K562 (cell line): ENCODE results near the gene PMVK. TPM values are rescaled to one million over a fixed set of nuclear protein-coding genes. Genes with fewer than 3 reads are reported as not detected.
A peak's percentile ranks its signal among the peaks of the same experiment; 100 is the strongest.

Experiments
- GABPB2 ChIP-seq: fragments of 250-450 bp; sonication (Bioruptor Pico); conservative IDR thresholded peaks from 2 replicates; pipeline ENCODE4 v1.5.1; 2021; ENCODE audit warnings: mild to moderate bottlenecking
- HOXB6 ChIP-seq: fragments of 250-450 bp; sonication (Bioruptor Pico); IDR thresholded peaks from 2 replicates; pipeline ENCODE4 v1.5.1; 2022; ENCODE audit warnings: mild to moderate bottlenecking, borderline replicate concordance
- KDM2B ChIP-seq: fragments of 250-450 bp; sonication (Bioruptor Pico); IDR thresholded peaks from 2 replicates; pipeline ENCODE4 v1.8.0; 2021; ENCODE audit warnings: mild to moderate bottlenecking, moderate library complexity
- KDM5B ChIP-seq: fragments of 200-600 bp; sonication (generic); IDR thresholded peaks from 2 replicates; pipeline ENCODE4 v1.6.1; 2012; ENCODE audit warnings: low read depth, mild to moderate bottlenecking, moderate library complexity, low read length, control low read depth, inconsistent platforms; ENCODE audit not compliant: insufficient replicate concordance
- KLF10 ChIP-seq: fragments of 250-450 bp; sonication (Bioruptor Pico); IDR thresholded peaks from 2 replicates; pipeline ENCODE4 v1.6.1; 2021; ENCODE audit warnings: matching md5 sums
- PHB ChIP-seq: fragments of 250-450 bp; sonication (Bioruptor Pico); IDR thresholded peaks from 2 replicates; pipeline ENCODE4 v1.5.0; 2021
- POLR2AphosphoS2 ChIP-seq: IDR thresholded peaks from 2 replicates; pipeline ENCODE4 v1.6.1; 2012; ENCODE audit warnings: low read length, improper control_type of control experiment
- RBFOX2 ChIP-seq: fragments of 200-400 bp; formaldehyde crosslinking; IDR thresholded peaks from 2 replicates; pipeline ENCODE4 v1.6.1; 2017; ENCODE audit warnings: low read depth, mild to moderate bottlenecking, low read length, moderate library complexity
- SAFB ChIP-seq: fragments of 200-400 bp; formaldehyde crosslinking; IDR thresholded peaks from 2 replicates; pipeline ENCODE4 v1.6.1; 2017; ENCODE audit warnings: low read depth, low read length, borderline replicate concordance
- SETDB1 ChIP-seq: IDR thresholded peaks from one replicate; pipeline ENCODE4 v1.6.1; 2012; ENCODE audit warnings: low read length, control low read depth, inconsistent platforms
- SIN3A ChIP-seq, 2 experiments: fragments of 150-350 bp in 1 of 2; IDR thresholded peaks; 2 replicates each; pipeline ENCODE4 v1.6.1; 2011 to 2016; ENCODE audit warnings: borderline replicate concordance in 2 of 2, low read depth in 2 of 2, low read length in 2 of 2, mild to moderate bottlenecking in 2 of 2, moderate library complexity in 2 of 2; ENCODE audit not compliant: control insufficient read depth in 1 of 2
- SMC3 ChIP-seq: conservative IDR thresholded peaks from 2 replicates; pipeline ENCODE4 v1.6.1; 2011; ENCODE audit warnings: low read depth, low read length, improper control_type of control experiment; ENCODE audit not compliant: insufficient read depth
- SNIP1 ChIP-seq: fragments of 450-650 bp; IDR thresholded peaks from 2 replicates; pipeline ENCODE4 v1.7.1; 2017; ENCODE audit warnings: low read depth, mild to moderate bottlenecking
- TBP ChIP-seq: optimal IDR thresholded peaks from 2 replicates; pipeline ENCODE3; 2011; ENCODE audit warnings: low read depth, low read length, improper control_type of control experiment
- polyA plus RNA-seq, 8 experiments: library from polyadenylated mRNA; depleted of rRNA in 4 of 8; stranded (reverse) in 5 of 8; unstranded in 3 of 8; fragments of >200 nt; fragmentation: Nextera tagmentation in 2 of 8; fragmentation: Illumina TruSeq in 1 of 8; extraction: Ambion mirVana in 2 of 8; extraction: Trizol in 1 of 8; gene quantifications; 2 replicates each; pipeline versions ENCODE4 v1.2.1 to v1.2.3, GENCODE V29; 2011 to 2014; ENCODE audit warnings: inconsistent platforms in 1 of 8, missing spikeins in 1 of 8
- total RNA-seq, 7 experiments: library from RNA; depleted of rRNA in 6 of 7; stranded (reverse); fragments of >200 nt in 6 of 7; fragmentation: Illumina TruSeq in 2 of 7; extraction: Trizol in 2 of 7; gene quantifications; 2 replicates each; pipeline versions ENCODE4 v1.2.1 to v1.2.3, GENCODE V29; 2011 to 2021; ENCODE audit warnings: low replicate concordance in 1 of 7
- TF ChIP-seq, protein P1 (sequence below): fragments of 200-800 bp; sonication (Bioruptor generic); IDR thresholded peaks from 2 replicates; pipeline ENCODE4 v1.6.1; 2017; ENCODE audit warnings: missing genetic modification characterization, missing compliant biosample characterization
- TF ChIP-seq, protein P2 (sequence below): fragments of 200-800 bp; sonication (Bioruptor generic); IDR thresholded peaks from 2 replicates; pipeline ENCODE4 v1.6.1; 2017; ENCODE audit warnings: missing genetic modification characterization, missing compliant biosample characterization
- TF ChIP-seq, protein P3 (sequence below): fragments of 250-450 bp; sonication (Bioruptor Pico); IDR thresholded peaks from 2 replicates; pipeline ENCODE4 v1.5.0; 2021
- TF ChIP-seq, protein P4 (sequence below), 2 experiments: IDR thresholded peaks in 1 of 2; conservative IDR thresholded peaks in 1 of 2; 2 replicates each; pipeline ENCODE4 v1.6.1; 2016; ENCODE audit warnings: low read depth in 2 of 2, mild to moderate bottlenecking in 1 of 2, missing compliant biosample characterization in 1 of 2, missing genetic modification characterization in 1 of 2, moderate library complexity in 1 of 2

The PMVK gene
- total and polyA plus RNA-seq, 9 of the 15 experiments (the other 6 are each of a cell fraction or from before 2014, with no cell fraction given): 1.1 to 15.3 (median 6.3) TPM

DNA sequence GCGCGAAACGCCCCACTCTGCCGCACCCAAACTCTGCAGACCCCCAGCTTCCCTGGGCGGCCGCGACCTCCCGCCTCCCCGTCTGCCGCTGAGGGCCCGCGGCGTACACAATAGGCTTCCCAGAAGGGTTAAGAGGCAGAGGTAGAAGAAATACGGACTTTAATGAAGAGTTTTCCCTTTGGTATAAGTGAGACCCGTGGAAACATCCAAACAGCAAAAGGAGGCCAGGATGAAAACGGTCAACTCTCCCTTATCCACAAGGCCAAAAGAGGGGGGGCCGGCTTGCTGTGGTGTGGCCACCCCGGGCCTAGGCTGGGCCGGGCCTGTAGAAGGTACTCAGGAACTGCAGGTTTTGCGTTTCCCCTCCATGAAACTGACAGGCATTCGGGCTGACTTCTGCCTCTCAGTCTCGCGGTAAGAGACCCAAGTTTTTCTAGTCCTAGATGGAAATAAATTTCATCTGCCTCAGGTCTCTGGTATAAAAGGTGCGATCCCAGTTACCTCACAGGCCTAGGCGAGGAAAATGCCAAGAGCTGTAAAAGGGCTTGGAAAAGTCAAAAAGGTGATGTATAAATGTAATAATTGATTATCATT, 25.7 kb upstream of the PMVK start (continued):
- TF ChIP-seq, protein P1, sequence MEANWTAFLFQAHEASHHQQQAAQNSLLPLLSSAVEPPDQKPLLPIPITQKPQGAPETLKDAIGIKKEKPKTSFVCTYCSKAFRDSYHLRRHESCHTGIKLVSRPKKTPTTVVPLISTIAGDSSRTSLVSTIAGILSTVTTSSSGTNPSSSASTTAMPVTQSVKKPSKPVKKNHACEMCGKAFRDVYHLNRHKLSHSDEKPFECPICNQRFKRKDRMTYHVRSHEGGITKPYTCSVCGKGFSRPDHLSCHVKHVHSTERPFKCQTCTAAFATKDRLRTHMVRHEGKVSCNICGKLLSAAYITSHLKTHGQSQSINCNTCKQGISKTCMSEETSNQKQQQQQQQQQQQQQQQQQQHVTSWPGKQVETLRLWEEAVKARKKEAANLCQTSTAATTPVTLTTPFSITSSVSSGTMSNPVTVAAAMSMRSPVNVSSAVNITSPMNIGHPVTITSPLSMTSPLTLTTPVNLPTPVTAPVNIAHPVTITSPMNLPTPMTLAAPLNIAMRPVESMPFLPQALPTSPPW (CRISPR knock-in tag): peak; percentile 83
- TF ChIP-seq, protein P2, sequence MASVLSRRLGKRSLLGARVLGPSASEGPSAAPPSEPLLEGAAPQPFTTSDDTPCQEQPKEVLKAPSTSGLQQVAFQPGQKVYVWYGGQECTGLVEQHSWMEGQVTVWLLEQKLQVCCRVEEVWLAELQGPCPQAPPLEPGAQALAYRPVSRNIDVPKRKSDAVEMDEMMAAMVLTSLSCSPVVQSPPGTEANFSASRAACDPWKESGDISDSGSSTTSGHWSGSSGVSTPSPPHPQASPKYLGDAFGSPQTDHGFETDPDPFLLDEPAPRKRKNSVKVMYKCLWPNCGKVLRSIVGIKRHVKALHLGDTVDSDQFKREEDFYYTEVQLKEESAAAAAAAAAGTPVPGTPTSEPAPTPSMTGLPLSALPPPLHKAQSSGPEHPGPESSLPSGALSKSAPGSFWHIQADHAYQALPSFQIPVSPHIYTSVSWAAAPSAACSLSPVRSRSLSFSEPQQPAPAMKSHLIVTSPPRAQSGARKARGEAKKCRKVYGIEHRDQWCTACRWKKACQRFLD: no peak
- TF ChIP-seq, protein P3, sequence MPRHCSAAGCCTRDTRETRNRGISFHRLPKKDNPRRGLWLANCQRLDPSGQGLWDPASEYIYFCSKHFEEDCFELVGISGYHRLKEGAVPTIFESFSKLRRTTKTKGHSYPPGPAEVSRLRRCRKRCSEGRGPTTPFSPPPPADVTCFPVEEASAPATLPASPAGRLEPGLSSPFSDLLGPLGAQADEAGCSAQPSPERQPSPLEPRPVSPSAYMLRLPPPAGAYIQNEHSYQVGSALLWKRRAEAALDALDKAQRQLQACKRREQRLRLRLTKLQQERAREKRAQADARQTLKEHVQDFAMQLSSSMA (CRISPR knock-in tag): 0 out of 2 replicates have a peak, but pooled peaks have one; percentile 9
- TF ChIP-seq TBP: peak; percentile 3
- no peak for TF ChIP-seq HOXB6 (CRISPR knock-in tag)
- no peak for TF ChIP-seq SAFB
- TF ChIP-seq KDM2B (CRISPR knock-in tag): 0 out of 2 replicates have a peak, but pooled peaks have one; percentile 7
- TF ChIP-seq KLF10 (CRISPR knock-in tag): no peak
- no peak for TF ChIP-seq SMC3
- no peak for TF ChIP-seq KDM5B
- TF ChIP-seq SIN3A (IDR thresholded peaks at IDR 0.05; ENCODE audit: borderline replicate concordance in 2 of 2, control insufficient read depth in 1 of 2, low read depth in 2 of 2, low read length in 2 of 2): peak in 1 of 2 experiments; percentile 43; a peak in 1 of 4 replicates
- no peak for TF ChIP-seq SNIP1
- no peak for TF ChIP-seq SETDB1
- TF ChIP-seq GABPB2: no peak
- TF ChIP-seq PHB (CRISPR knock-in tag): 0 out of 2 replicates have a peak, but pooled peaks have one; percentile 21
- TF ChIP-seq, protein P4, sequence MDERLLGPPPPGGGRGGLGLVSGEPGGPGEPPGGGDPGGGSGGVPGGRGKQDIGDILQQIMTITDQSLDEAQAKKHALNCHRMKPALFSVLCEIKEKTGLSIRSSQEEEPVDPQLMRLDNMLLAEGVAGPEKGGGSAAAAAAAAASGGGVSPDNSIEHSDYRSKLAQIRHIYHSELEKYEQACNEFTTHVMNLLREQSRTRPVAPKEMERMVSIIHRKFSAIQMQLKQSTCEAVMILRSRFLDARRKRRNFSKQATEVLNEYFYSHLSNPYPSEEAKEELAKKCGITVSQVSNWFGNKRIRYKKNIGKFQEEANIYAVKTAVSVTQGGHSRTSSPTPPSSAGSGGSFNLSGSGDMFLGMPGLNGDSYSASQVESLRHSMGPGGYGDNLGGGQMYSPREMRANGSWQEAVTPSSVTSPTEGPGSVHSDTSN (CRISPR knock-in tag; IDR thresholded peaks at IDR 0.05; ENCODE audit: low read depth): no peak
- TF ChIP-seq, protein P4 (tag; conservative IDR thresholded peaks at IDR 0.05; ENCODE audit: low read depth): no peak
- peak; percentile 95 for TF ChIP-seq POLR2AphosphoS2
- TF ChIP-seq RBFOX2: peak; percentile 68
